CD4-positive, alpha-beta memory T cell (primary cell): ENCODE data around the gene CBARP. TPM values are rescaled to one million over a fixed set of nuclear protein-coding genes. Genes with fewer than 3 reads are reported as not detected.
A peak's percentile ranks its signal among the peaks of the same experiment; 100 is the strongest.

Experiments used
- CTCF ChIA-PET: fragments of 350-600 bp; sonication (Branson Sonifier 250); formaldehyde crosslinking; loops from one replicate; lab custom pipeline; 2021; ENCODE audit warnings: inconsistent platforms; ENCODE audit not compliant: partially characterized antibody; lab: Charles Lee
- POLR2A ChIA-PET: fragments of 350-600 bp; sonication (Branson Sonifier 250); formaldehyde crosslinking; loops from one replicate; lab custom pipeline; 2021; ENCODE audit not compliant: partially characterized antibody; lab: Charles Lee
- DNase-seq, 5 donors: peaks; one replicate each; pipeline versions ENCODE4 v3.0.0 to v3.0.0-alpha.2; 2020 to 2022; ENCODE audit warnings: mixed read lengths in 1 of 5
- H3K27ac ChIP-seq: one replicate; pipeline ENCODE4 v1.7.0; 2013; ENCODE audit warnings: low read depth, low read length
- H3K27me3 ChIP-seq: 2 replicates; pipeline ENCODE4 v1.7.0; 2013; ENCODE audit warnings: mild to moderate bottlenecking, low read length, moderate library complexity; ENCODE audit not compliant: insufficient read depth
- H3K36me3 ChIP-seq: 2 replicates; pipeline ENCODE4 v1.7.0; 2013; ENCODE audit warnings: mild to moderate bottlenecking, low read length, moderate library complexity; ENCODE audit not compliant: insufficient read depth
- H3K4me1 ChIP-seq: 2 replicates; pipeline ENCODE4 v1.7.0; 2013; ENCODE audit warnings: mild to moderate bottlenecking, low read length, moderate library complexity; ENCODE audit not compliant: insufficient read depth
- H3K4me3 ChIP-seq, 2 donors: one replicate each; pipeline ENCODE4 v1.7.0; 2013; ENCODE audit warnings: low read length in 2 of 2, mild to moderate bottlenecking in 1 of 2
- H3K9me3 ChIP-seq, 2 donors: one replicate each; pipeline ENCODE4 v1.7.0; 2013; ENCODE audit warnings: low read length in 2 of 2, control low read depth in 1 of 2; ENCODE audit not compliant: control insufficient read depth in 1 of 2
- H3K27ac Mint-ChIP-seq, 7 donors: one replicate each; pipeline ENCODE4 v1.8.0; 2020 to 2021; ENCODE audit warnings: mixed read lengths in 7 of 7, mild to moderate bottlenecking in 6 of 7, inconsistent platforms in 3 of 7, moderate library complexity in 3 of 7
- H3K27me3 Mint-ChIP-seq, 2 donors: one replicate each; pipeline ENCODE4 v1.8.0; 2020 to 2021; ENCODE audit warnings: mixed read lengths in 2 of 2
- H3K36me3 Mint-ChIP-seq, 2 donors: one replicate each; pipeline ENCODE4 v1.8.0; 2020 to 2021; ENCODE audit warnings: mixed read lengths in 2 of 2, inconsistent platforms in 1 of 2, mild to moderate bottlenecking in 1 of 2
- H3K4me1 Mint-ChIP-seq, 4 donors: one replicate each; pipeline ENCODE4 v1.8.0; 2020 to 2021; ENCODE audit warnings: mixed read lengths in 4 of 4, mild to moderate bottlenecking in 1 of 4
- H3K4me3 Mint-ChIP-seq, 8 donors: one replicate each; pipeline ENCODE4 v1.8.0; 2020 to 2021; ENCODE audit warnings: mixed read lengths in 8 of 8, mild to moderate bottlenecking in 7 of 8, moderate library complexity in 6 of 8, inconsistent platforms in 3 of 8
- H3K9me3 Mint-ChIP-seq, 8 donors: one replicate each; pipeline ENCODE4 v1.8.0; 2020 to 2021; ENCODE audit warnings: mixed read lengths in 8 of 8, mild to moderate bottlenecking in 5 of 8, inconsistent platforms in 3 of 8, moderate library complexity in 1 of 8
- intact Hi-C: fragments of 100-400 bp; cut with micrococcal nuclease; formaldehyde crosslinking; loops from one replicate; pipeline ENCODE4 v1.15.1; 2023
- polyA plus RNA-seq, 2 donors: library from polyadenylated mRNA; unstranded; fragments of 300-500 nt; fragmentation: Illumina TruSeq; gene quantifications; one replicate each; pipeline ENCODE4 v1.2.3, GENCODE V29; 2021
- total RNA-seq, 2 experiments: library from RNA; stranded (reverse); gene quantifications; one replicate each; pipeline ENCODE4 v1.2.3, GENCODE V29; 2021

CBARP gene, protein sequence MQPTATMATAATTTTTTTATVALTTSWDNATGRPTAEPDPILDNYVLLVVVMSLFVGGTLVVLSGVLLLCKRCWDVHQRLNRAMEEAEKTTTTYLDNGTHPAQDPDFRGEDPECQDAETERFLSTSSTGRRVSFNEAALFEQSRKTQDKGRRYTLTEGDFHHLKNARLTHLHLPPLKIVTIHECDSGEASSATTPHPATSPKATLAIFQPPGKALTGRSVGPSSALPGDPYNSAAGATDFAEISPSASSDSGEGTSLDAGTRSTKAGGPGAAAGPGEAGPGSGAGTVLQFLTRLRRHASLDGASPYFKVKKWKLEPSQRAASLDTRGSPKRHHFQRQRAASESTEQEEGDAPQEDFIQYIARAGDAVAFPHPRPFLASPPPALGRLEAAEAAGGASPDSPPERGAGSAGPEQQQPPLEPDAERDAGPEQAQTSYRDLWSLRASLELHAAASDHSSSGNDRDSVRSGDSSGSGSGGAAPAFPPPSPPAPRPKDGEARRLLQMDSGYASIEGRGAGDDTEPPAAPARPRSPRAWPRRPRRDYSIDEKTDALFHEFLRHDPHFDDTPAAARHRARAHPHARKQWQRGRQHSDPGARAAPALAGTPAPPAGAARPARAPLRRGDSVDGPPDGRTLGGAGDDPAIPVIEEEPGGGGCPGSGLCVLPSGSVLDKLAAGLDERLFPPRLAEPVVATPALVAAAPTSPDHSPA
- total RNA-seq (not detected), polyA plus RNA-seq (not detected)

- Histone ChIP-seq H3K4me3 (no peak within 1 kb of the TSS), H3K27me3 (no peaks in the 10 kb centered on the region), H3K27ac (no peak within 1 kb of the TSS), H3K4me1 (peaks cover 31% of the 10 kb centered on the region), H3K9me3 (no peaks in the 10 kb centered on the region), H3K36me3 (no peaks in the 10 kb centered on the region)
- Mint-ChIP-seq H3K36me3 (peaks cover 0 to 2% of the 10 kb centered on the region in 2 donors), H3K9me3 (peaks cover 0 to 3% (median 0%) of the 10 kb centered on the region in 8 donors), H3K4me3 (peak within 1 kb of the TSS; percentile 55 to 88 (median 80)), H3K27ac (peak within 1 kb of the TSS; percentile 75 to 95 (median 88)), H3K27me3 (peaks cover 6 to 10% of the 10 kb centered on the region in 2 donors), H3K4me1 (peaks cover 10 to 40% (median 25%) of the 10 kb centered on the region in 4 donors)
- intact Hi-C loops, result no loop called here
- CTCF ChIA-PET, result interaction anchor here (1.7 kb wide), 1 partner anchor 254 kb away, joined by 6 read pairs; the partner anchor contains the start of gene WDR18
- no peak for DNase-seq
- POLR2A ChIA-PET, result interaction anchor here (0.8 to 10.1 kb wide), 8 partner anchors 26 to 217 kb away, joined by 3 to 650 read pairs (median 3); partner anchors contain the start of genes ARHGAP45, CIRBP, FAM174C and RNU6-2
Observed at GRCh38 chr19:1237754-1238368, at the start of gene CBARP. TSS of gene CBARP (minus strand) at chr19:1238005. CDS start at chr19:1236100, 1,905 bp downstream.

- H3K27me3 ChIP-seq, result peaks cover 12% of the 10 kb centered on the region
- peaks cover 3% of the 10 kb centered on the region for H3K4me1 ChIP-seq
- H3K9me3 ChIP-seq, result no peaks in the 10 kb centered on the region
- no peak overlapping the region for H3K4me3 ChIP-seq
- H3K27ac Mint-ChIP-seq, result no peak overlapping the region
- no peaks in the 10 kb centered on the region for H3K36me3 ChIP-seq
- no peaks in the 10 kb centered on the region for H3K9me3 Mint-ChIP-seq
- peaks cover 2 to 15% (median 4%) of the 10 kb centered on the region in 4 donors for H3K4me1 Mint-ChIP-seq
- ChIA-PET POLR2A (no interaction called here), CTCF (no interaction called here)
- H3K27me3 Mint-ChIP-seq, result peaks cover 14 to 16% of the 10 kb centered on the region in 2 donors
- H3K27ac ChIP-seq, result no peak overlapping the region
- H3K4me3 Mint-ChIP-seq, result peak overlapping the region in 5 of 8 donors; percentile 33 to 64 (median 39)
- no peak for DNase-seq
- intact Hi-C loops, result no loop called here
- H3K36me3 Mint-ChIP-seq, result no peaks in the 10 kb centered on the region
Observed at GRCh38 chr19:1286487-1287353, 48.9 kb upstream of the CBARP start.

DNA sequence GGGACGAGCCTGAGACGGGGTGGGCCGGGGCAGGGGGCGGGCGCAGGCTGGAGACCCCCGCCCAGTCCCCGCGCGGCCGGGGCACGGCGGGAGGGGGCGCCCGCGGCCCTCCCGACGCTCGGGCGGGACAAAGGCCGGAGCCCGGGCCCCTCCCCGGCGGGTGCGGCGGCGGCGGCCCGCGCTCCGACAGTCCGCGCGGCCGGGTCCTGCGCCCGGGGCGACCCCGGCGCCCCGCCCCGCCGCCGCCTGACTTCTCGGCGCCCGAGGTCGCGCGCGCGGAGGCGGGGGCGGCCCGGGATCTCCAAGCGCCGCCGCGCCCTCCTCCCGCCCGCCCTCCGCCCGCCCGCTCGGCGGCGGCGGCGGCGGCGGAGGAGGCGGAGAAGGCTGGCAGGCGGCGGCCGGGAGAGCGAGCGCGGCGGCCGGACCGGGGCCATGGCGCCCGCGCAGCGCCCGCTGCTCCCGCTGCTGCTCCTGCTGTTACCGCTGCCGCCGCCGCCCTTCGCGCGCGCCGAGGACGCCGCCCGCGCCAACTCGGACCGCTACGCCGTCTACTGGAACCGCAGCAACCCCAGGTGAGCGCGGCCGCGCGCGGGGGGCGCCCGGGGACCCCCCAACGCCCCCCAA is 48.0 kb upstream of the CBARP start, which contains the start of gene EFNA2:
TSS of gene EFNA2 (plus strand) at position 137 of the 624 bp plus-strand sequence. CDS start at position 433, 296 bp downstream.
- H3K27me3 Mint-ChIP-seq, result peaks cover 14 to 15% of the 10 kb centered on the region in 2 donors
- no peaks in the 10 kb centered on the region for H3K9me3 Mint-ChIP-seq
- no peaks in the 10 kb centered on the region for H3K36me3 ChIP-seq
- H3K36me3 Mint-ChIP-seq, result no peaks in the 10 kb centered on the region
- peaks cover 2 to 15% (median 4%) of the 10 kb centered on the region in 4 donors for H3K4me1 Mint-ChIP-seq
- POLR2A ChIA-PET, result no interaction called here
- no peak within 1 kb of the TSS for H3K4me3 ChIP-seq
- peak within 1 kb of the TSS; percentile 4 to 70 (median 45) for H3K4me3 Mint-ChIP-seq
- no peaks in the 10 kb centered on the region for H3K9me3 ChIP-seq
- H3K27me3 ChIP-seq, result peaks cover 12% of the 10 kb centered on the region
- H3K27ac ChIP-seq, result no peak within 1 kb of the TSS
- DNase-seq, result no peak
- CTCF ChIA-PET, result no interaction called here
- intact Hi-C loops, result no loop called here
- peaks cover 3% of the 10 kb centered on the region for H3K4me1 ChIP-seq
- H3K27ac Mint-ChIP-seq, result peak within 1 kb of the TSS in 1 of 7 donors; percentile 72

GRCh38 chr19:1284979-1285736 is 47.4 kb upstream of the CBARP start:
- no peaks in the 10 kb centered on the region for H3K9me3 Mint-ChIP-seq
- peaks cover 3% of the 10 kb centered on the region for H3K4me1 ChIP-seq
- DNase-seq, result no peak
- no peaks in the 10 kb centered on the region for H3K36me3 ChIP-seq
- peaks cover 14 to 15% of the 10 kb centered on the region in 2 donors for H3K27me3 Mint-ChIP-seq
- no peak overlapping the region for H3K4me3 ChIP-seq
- H3K27me3 ChIP-seq, result peaks cover 12% of the 10 kb centered on the region
- no peaks in the 10 kb centered on the region for H3K9me3 ChIP-seq
- H3K36me3 Mint-ChIP-seq, result peaks cover 0 to 2% of the 10 kb centered on the region in 2 donors
- no peak overlapping the region for H3K27ac ChIP-seq
- H3K4me3 Mint-ChIP-seq, result peak overlapping the region; percentile 4 to 70 (median 36)
- H3K4me1 Mint-ChIP-seq, result peaks cover 2 to 15% (median 6%) of the 10 kb centered on the region in 4 donors
- intact Hi-C loops, result no loop called here
- H3K27ac Mint-ChIP-seq, result peak overlapping the region in 1 of 7 donors; percentile 72
- ChIA-PET CTCF (no interaction called here), POLR2A (no interaction called here)

GRCh38 chr19:1284293-1284978 is 46.6 kb upstream of the CBARP start:
- Histone ChIP-seq H3K27ac (no peak overlapping the region), H3K4me3 (no peak overlapping the region), H3K9me3 (no peaks in the 10 kb centered on the region), H3K36me3 (peaks cover under 1% of the 10 kb centered on the region), H3K4me1 (peaks cover 3% of the 10 kb centered on the region), H3K27me3 (peaks cover 12% of the 10 kb centered on the region)
- no peaks in the 10 kb centered on the region for H3K9me3 Mint-ChIP-seq
- peaks cover 4 to 6% of the 10 kb centered on the region in 2 donors for H3K36me3 Mint-ChIP-seq
- POLR2A ChIA-PET, result no interaction called here
- H3K4me1 Mint-ChIP-seq, result peaks cover 6 to 21% (median 11%) of the 10 kb centered on the region in 4 donors
- no peak for DNase-seq
- peaks cover 14 to 15% of the 10 kb centered on the region in 2 donors for H3K27me3 Mint-ChIP-seq
- intact Hi-C loops, result no loop called here
- peak overlapping the region; percentile 4 to 76 (median 54) for H3K4me3 Mint-ChIP-seq
- CTCF ChIA-PET, result no interaction called here
- peak overlapping the region in 1 of 7 donors; percentile 72 for H3K27ac Mint-ChIP-seq
